ENCODE results near the gene KBTBD2.
"Not testable (repeated sequence)": the region's sequence is repeated elsewhere in the genome, so short reads cannot be mapped to it uniquely, and the experiment has no call there.

The KBTBD2 gene

DNA sequence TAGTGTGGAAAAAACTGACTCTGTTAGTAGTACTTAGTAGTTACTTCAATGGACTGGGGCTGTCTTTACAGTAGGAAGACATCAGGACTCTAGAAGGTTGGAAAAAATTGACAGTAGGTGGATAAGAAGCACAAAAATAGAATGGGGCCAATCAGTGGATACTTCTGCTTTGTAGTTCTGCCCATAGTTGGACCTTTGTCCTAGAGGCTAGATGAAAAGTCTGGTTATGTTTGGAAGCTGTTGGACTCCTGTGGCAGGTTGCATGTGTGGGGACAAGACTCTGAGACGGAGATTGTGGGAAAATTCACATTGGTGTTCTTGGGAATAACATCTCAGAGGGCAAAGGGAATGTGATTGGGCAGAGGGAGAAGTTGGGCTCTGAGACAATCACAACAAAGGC is 18.6 kb upstream of the KBTBD2 start:
- Mint-ChIP-seq H3K4me3 (no peak overlapping the region), H3K4me1 (ENCODE audit: low read depth) (peaks cover 7% of the 10 kb centered on the region), H3K27me3 (no peaks in the 10 kb centered on the region), H3K36me3 (ENCODE audit: low read depth) (peaks cover 11% of the 10 kb centered on the region), H3K27ac (no peak overlapping the region), H3K9me3 (no peaks in the 10 kb centered on the region)
- intact Hi-C loops (cut with micrococcal nuclease): no loop called here

DNA sequence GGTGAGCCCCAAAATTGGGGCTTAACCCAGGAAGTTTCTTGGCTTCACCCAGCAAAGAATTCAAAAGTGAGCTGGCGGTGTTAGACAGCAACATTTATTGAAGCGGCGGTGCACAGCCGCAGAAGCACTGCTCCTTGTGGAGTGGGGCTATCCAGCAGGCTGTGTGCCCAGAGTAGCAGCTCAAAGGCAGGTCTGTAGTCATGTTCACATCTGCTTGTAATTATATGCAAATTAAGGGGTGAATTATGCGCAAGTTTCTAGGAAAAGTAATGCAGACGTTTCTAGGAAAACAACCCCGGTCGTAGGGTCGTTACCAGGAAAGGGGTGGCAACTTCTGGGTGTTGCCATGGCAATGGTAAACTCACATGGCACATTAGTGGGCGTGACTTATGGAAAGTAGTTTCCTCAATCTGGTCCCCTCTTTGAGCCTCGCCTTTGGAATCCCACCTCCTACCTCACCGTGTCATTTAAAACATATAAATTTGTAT is 13.7 kb upstream of the KBTBD2 start:
- H3K9me3 Mint-ChIP-seq: no peaks in the 10 kb centered on the region
- H3K4me1 Mint-ChIP-seq (ENCODE audit: low read depth): peaks cover 13% of the 10 kb centered on the region
- H3K4me3 Mint-ChIP-seq: peak overlapping the region; percentile 52
- no peaks in the 10 kb centered on the region for H3K36me3 Mint-ChIP-seq (ENCODE audit: low read depth)
- peak overlapping the region; percentile 79 for H3K27ac Mint-ChIP-seq
- no peaks in the 10 kb centered on the region for H3K27me3 Mint-ChIP-seq
- intact Hi-C loops (cut with micrococcal nuclease): loop anchor here (1.0 to 5.0 kb wide), 2 partner anchors 13 to 37 kb away; no protein-coding TSS in a partner anchor

DNA sequence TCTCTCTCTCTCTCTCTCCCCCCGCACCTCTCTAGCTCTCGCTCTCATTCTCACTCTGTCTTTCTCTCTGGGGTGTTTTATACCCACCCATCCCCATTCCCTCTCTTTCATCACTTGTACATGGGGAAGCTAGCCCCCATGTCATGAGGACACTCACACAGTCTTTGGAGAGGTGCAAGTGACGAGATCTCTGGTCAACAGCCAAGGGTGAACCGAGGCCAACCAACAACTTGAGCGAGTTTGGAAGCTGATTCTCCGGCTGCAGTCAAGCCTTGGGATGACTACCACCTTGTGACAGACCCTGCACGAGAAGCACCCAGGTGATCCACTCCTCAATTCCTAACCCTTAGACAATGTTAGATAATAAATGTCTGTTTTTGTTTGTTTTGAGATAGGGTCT is 10.1 kb upstream of the KBTBD2 start:
- Mint-ChIP-seq H3K9me3 (no peaks in the 10 kb centered on the region), H3K36me3 (ENCODE audit: low read depth) (no peaks in the 10 kb centered on the region), H3K4me3 (no peak overlapping the region), H3K27me3 (peaks cover 2% of the 10 kb centered on the region), H3K4me1 (ENCODE audit: low read depth) (peaks cover 15% of the 10 kb centered on the region), H3K27ac (no peak overlapping the region)
- intact Hi-C loops (cut with micrococcal nuclease): no loop called here

DNA sequence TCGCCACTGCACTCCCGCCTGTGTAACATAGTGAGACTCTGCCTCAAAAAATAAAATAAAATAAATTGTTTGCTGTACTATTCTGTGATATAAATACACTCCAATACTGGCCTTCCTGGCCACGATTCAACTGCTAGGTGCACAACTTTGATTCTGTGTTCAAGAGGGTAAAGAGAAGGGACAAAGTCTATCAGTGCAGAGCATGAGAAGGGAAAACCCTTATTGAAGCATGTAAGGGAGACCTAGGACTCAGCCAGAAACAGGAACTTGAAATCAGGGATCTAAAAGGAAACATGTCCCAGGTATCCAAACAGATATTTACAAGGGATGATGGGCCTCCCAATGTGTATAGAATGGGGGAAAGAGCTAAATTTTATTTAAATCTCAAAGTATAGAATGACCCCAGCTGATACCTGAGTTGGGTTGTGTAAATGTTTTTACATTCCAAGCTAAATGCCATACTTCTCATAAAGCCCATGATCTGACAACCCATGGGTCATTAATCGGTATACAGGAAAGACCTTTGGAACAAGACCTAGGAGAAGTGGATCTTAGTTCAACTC is 9.0 kb upstream of the KBTBD2 start:
- intact Hi-C loops (cut with micrococcal nuclease): no loop called here

DNA sequence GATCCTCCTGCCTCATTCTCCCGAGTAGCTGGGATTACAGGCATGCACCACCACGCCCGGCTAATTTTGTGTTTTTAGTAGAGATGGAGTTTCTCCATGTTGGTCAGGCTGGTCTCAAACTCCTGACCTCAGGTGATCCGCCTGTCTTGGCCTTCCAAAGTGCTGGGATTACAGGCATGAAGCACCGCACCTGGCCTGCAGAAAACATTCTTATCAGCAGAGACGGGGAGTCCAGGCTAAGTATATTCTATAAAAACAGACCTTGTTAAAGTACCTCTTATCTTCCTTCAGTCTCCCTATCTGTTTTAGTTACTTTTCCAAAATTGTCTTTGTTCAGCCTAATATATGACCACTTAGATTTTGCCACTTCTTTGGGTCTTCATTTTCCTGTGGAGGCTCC is 5.8 kb upstream of the KBTBD2 start:
- H3K27me3 Mint-ChIP-seq; intact Hi-C loops (cut with micrococcal nuclease); H3K9me3 Mint-ChIP-seq; H3K27ac Mint-ChIP-seq; H3K4me3 Mint-ChIP-seq; H3K36me3 Mint-ChIP-seq (ENCODE audit: low read depth): not testable (repeated sequence)
- peaks cover 27% of the 10 kb centered on the region for H3K4me1 Mint-ChIP-seq (ENCODE audit: low read depth)

More for the DNA sequence above, 9.0 kb upstream of the KBTBD2 start:
- Mint-ChIP-seq H3K9me3 (no peaks in the 10 kb centered on the region), H3K36me3 (ENCODE audit: low read depth) (no peaks in the 10 kb centered on the region), H3K27me3 (peaks cover 2% of the 10 kb centered on the region), H3K4me3 (no peak overlapping the region), H3K27ac (no peak overlapping the region), H3K4me1 (ENCODE audit: low read depth) (peaks cover 17% of the 10 kb centered on the region)

DNA sequence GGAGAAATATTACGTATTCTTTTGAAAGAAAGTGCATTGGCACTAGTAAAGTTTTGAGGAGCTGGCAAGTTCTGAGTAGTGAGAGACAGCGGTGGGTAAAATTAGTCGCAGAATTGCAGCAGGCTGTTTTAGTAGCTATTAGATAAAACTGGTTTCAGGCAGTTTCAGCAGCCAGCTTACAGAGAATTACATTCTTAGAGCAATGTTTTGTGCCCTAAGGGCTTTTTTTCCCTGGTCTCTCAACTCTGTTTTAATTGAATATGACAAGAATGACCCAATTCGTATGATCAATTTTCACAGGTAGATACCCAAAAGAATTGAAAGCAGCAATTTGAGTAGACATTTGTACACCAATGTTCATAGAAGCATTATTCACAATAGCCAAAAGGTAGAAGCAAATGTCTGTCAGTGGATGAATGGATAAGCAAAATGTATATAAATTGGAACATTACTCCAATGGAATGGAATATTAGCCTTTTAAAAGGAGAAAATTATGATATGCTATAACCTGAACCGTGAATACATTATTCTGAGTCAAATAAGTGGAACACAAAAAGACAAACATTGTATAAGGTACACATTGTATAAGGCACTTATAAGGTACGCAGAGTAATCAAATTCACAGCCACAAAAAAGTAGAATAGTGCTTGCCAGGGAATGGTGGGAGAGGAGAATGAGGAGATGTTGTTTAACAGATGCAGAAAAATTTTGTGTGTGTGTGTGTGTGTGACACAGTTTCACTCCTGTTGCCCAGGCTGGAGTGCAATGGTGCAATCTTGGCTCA is 5.2 kb upstream of the KBTBD2 start:
- Mint-ChIP-seq H3K27ac (no peak overlapping the region), H3K9me3 (no peaks in the 10 kb centered on the region), H3K36me3 (ENCODE audit: low read depth) (peaks cover 7% of the 10 kb centered on the region)

DNA sequence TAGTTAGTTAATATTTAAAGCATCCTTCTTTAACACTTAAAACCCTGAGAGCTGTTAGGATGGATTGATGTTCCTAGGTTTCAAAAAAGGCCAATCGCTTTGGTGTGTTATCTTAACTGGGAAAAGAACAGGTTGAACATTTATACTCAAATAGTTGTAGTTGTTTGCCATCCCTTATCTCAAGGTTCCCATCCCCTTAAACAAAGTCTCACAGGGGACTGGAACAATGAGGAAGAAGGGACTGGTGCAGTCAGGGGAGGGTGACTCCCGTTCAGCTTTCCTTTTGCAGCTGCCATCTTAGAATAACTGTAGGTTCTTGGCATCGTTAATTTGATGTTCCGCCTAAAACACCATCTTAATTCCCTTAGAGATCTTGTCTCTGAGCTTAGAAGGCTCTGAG is 2.6 kb upstream of the KBTBD2 start:
- H3K36me3 Mint-ChIP-seq (ENCODE audit: low read depth): peaks cover 25% of the 10 kb centered on the region

More for the DNA sequence above, 5.2 kb upstream of the KBTBD2 start:
- intact Hi-C loops (cut with micrococcal nuclease): no loop called here
- no peak overlapping the region for H3K4me3 Mint-ChIP-seq
- H3K4me1 Mint-ChIP-seq (ENCODE audit: low read depth): peaks cover 33% of the 10 kb centered on the region
- H3K27me3 Mint-ChIP-seq: peaks cover 2% of the 10 kb centered on the region

DNA sequence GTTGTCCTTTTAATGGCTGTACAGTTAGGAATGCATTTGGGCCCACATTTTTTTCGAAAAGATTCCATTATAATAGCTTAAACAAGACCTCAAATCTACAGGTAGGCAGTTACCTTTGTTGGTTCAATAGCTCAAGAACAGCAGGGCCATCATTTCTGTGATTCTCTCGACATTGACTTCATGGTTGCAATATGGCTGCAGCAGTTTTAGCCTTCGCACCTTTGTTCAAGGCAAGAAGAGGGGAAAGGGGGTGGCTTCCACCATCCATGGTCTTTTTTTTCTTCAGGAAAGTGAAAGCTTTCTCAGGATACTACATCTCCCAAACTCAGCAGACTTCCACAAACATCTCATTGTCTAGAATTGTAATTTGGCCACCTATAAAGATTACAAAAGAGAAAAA is 2.2 kb upstream of the KBTBD2 start:
- intact Hi-C loops (cut with micrococcal nuclease): loop anchor here (5.0 kb wide), 2 partner anchors 169 to 401 kb away; partner anchors contain the start of genes LSM5 and NT5C3A

More for the DNA sequence above, 2.6 kb upstream of the KBTBD2 start:
- Mint-ChIP-seq H3K27me3 (peaks cover 2% of the 10 kb centered on the region), H3K27ac (no peak overlapping the region), H3K4me1 (ENCODE audit: low read depth) (peaks cover 36% of the 10 kb centered on the region), H3K4me3 (no peak overlapping the region), H3K9me3 (no peaks in the 10 kb centered on the region)
- intact Hi-C loops (cut with micrococcal nuclease): loop anchor here (5.0 kb wide), 2 partner anchors 168 to 402 kb away; partner anchors contain the start of genes LSM5 and NT5C3A

DNA sequence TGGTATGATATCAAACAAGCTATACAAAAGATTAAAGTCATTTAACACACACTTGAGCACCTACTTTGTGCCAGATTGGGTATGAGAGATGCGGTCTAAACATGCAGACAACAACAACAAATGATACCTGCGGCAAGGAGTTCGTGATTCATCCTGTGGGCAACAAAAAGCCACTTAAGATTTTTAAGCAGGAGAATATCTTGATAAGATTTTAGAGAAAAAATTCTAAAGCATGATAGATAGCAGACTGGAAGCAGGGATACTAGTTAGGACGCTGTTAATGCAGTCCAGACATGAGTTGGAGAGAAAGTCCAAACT is 1.6 kb upstream of the KBTBD2 start:
- Mint-ChIP-seq H3K4me1 (ENCODE audit: low read depth) (peaks cover 45% of the 10 kb centered on the region), H3K9me3 (no peaks in the 10 kb centered on the region), H3K36me3 (ENCODE audit: low read depth) (peaks cover 25% of the 10 kb centered on the region), H3K4me3 (no peak overlapping the region), H3K27me3 (peaks cover 2% of the 10 kb centered on the region), H3K27ac (peak overlapping the region; percentile 100)
- intact Hi-C loops (cut with micrococcal nuclease): loop anchor here (5.0 kb wide), 2 partner anchors 169 to 401 kb away; partner anchors contain the start of genes LSM5 and NT5C3A

More for the DNA sequence above, 2.2 kb upstream of the KBTBD2 start:
- H3K36me3 Mint-ChIP-seq (ENCODE audit: low read depth): peaks cover 25% of the 10 kb centered on the region
- H3K4me1 Mint-ChIP-seq (ENCODE audit: low read depth): peaks cover 40% of the 10 kb centered on the region
- no peak overlapping the region for H3K4me3 Mint-ChIP-seq
- peak overlapping the region; percentile 100 for H3K27ac Mint-ChIP-seq
- no peaks in the 10 kb centered on the region for H3K9me3 Mint-ChIP-seq
- peaks cover 2% of the 10 kb centered on the region for H3K27me3 Mint-ChIP-seq

DNA sequence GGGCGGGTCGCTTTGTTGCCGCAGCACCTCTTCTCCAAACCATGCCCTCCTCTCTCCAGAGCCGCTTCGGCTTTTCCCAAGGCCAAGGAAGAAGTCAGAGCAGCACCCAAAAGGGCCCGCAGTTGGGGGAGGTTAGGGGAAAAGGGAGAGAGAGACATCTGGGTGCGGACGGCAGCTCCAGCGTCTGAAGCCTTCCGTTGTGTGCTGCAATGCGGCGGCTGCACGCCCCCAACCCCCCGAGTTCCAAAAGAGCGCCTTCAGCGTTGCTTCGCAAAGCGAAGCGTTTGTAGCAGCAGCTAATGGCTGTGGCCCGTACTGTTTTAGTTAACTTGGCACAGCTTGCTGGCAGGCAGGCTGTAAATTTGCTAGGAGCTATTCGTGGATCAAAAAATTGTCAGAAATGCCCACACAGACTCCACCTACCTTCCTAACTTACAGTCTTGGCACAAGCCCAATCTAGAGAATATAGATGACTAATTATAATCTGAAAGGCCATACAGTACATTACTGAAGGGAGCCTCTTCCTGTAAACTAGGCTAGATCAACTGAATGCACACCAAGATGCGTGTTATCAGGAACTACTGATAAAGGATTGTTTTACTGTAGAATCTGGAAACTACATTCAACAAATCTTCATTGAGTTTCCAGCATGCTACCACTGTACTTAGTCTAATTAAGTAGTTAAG is 1.1 kb upstream of the KBTBD2 start:
- Mint-ChIP-seq H3K27me3 (peaks cover 2% of the 10 kb centered on the region), H3K4me1 (ENCODE audit: low read depth) (peaks cover 45% of the 10 kb centered on the region), H3K9me3 (no peaks in the 10 kb centered on the region), H3K36me3 (ENCODE audit: low read depth) (peaks cover 25% of the 10 kb centered on the region), H3K27ac (peak overlapping the region; percentile 100), H3K4me3 (peak overlapping the region; percentile 88)
- intact Hi-C loops (cut with micrococcal nuclease): loop anchor here (1.0 to 5.0 kb wide), 4 partner anchors 13 to 400 kb away; partner anchors contain the start of genes LSM5 and NT5C3A

DNA sequence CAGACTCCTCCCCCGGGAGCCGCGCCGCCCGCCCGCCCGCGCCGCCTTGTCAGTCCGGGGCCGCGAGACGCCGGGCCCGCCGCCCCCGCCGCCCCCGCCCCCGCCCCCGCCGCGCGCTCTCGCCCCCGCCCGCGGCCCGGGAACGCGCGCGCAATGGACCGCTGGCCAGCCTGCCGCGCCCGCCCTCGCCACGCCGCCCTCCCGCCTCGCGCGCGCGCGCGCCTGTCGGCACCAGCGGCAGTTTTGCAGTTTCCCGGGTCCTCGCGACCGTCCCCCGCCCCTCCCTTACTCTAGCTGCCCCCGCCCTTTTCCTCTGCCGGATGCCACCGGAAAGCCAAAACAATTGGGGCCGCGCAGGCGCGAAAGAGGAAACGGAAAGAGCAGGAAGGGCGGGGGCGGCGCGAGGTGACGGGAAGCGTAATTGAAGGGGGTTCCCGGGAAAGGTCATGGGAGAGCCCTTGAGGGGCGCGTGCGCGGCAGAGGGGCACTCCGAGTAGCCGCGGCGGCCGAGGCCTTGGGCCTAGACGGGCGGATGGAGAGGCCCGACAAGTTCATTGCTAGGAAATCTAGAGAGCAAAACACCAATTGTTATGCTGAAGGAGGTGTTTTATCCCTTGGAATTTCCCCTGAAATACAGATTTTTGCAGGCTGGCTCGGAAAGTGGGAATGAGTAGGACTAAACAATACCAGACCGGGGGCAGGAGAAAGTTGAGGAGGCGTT is 400 bp upstream of the KBTBD2 start:
- Mint-ChIP-seq H3K36me3 (ENCODE audit: low read depth) (peaks cover 25% of the 10 kb centered on the region), H3K4me3 (peak overlapping the region; percentile 88), H3K27me3 (no peaks in the 10 kb centered on the region), H3K4me1 (ENCODE audit: low read depth) (peaks cover 48% of the 10 kb centered on the region), H3K9me3 (no peaks in the 10 kb centered on the region), H3K27ac (peak overlapping the region; percentile 100)
- intact Hi-C loops (cut with micrococcal nuclease): loop anchor here (1.0 to 5.0 kb wide), 4 partner anchors 13 to 400 kb away; partner anchors contain the start of genes LSM5 and NT5C3A

DNA sequence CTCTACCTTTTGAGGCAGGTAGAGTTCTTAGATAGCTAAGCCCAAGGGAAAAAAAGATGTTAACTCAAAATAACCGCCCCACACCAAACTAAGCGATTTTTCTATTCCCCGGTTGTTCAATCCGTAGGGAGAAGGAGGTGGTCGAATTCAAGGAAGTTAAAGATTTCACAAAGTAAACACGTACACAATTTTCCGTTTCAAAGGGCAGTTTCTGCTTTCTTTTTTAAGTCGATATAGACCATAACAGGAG is 842 bp downstream of the KBTBD2 start:
- H3K4me1 Mint-ChIP-seq (ENCODE audit: low read depth): peaks cover 50% of the 10 kb centered on the region
- peak overlapping the region; percentile 93 for H3K4me3 Mint-ChIP-seq
- H3K27me3 Mint-ChIP-seq: no peaks in the 10 kb centered on the region

DNA sequence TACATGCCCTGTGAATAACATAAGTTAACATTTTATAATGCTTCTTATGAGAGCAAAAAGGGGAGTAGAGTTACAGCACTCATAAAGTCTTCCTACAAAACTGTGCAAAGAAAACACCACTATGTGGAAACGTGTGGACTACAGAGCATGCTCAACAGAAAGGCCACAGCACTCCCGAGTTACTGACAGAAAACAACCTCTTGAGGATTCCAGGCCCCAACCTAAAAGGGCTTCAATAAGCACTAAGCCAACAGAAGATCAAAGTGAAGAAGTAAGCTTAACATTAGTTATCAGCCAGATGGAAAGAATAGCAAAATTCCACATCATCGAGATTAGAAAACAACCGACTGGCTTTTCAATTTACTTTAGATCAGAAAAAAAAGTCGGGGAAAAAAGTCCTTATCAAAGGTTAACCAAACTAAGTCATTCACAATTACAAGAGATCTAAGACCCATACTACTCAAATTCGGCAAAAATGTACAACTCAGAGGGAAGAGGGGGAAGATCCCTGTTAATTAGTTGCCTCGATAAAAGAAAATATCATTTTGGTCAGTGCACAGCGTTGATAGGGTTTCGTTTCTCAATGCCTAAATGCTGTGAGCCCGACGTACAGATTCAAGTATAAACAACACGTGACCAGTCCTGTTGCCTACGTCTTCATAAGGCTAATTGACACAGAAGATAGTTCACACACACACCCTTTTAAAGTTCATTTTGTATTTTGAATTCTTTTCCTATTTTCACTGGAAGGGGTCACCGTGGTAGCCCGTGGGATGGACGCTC is 1.4 kb downstream of the KBTBD2 start:
- intact Hi-C loops (cut with micrococcal nuclease): loop anchor here (5.0 kb wide), 2 partner anchors 172 to 398 kb away; partner anchors contain the start of genes LSM5 and NT5C3A
- peaks cover 50% of the 10 kb centered on the region for H3K4me1 Mint-ChIP-seq (ENCODE audit: low read depth)
- H3K4me3 Mint-ChIP-seq: peak overlapping the region; percentile 93

More for the DNA sequence above, 842 bp downstream of the KBTBD2 start:
- Mint-ChIP-seq H3K27ac (peak overlapping the region; percentile 100), H3K9me3 (no peaks in the 10 kb centered on the region), H3K36me3 (ENCODE audit: low read depth) (peaks cover 25% of the 10 kb centered on the region)
- intact Hi-C loops (cut with micrococcal nuclease): loop anchor here (5.0 kb wide), 2 partner anchors 172 to 398 kb away; partner anchors contain the start of genes LSM5 and NT5C3A

More for the DNA sequence above, 1.4 kb downstream of the KBTBD2 start:
- Mint-ChIP-seq H3K9me3 (no peaks in the 10 kb centered on the region), H3K36me3 (ENCODE audit: low read depth) (peaks cover 30% of the 10 kb centered on the region), H3K27ac (peak overlapping the region; percentile 100), H3K27me3 (no peaks in the 10 kb centered on the region)

Data from dendritic cell treated with granulocyte-macrophage colony-stimulating factor and Interleukin-4, amounts not matched to agents 40 ng/mL and 50 ng/mL, for 4 days (primary cell).